Endothelial cell of umbilical vein (primary cell): ENCODE measurements around the gene DYRK4.

ENCODE experiments used
- EZH2 ChIP-seq: IDR thresholded peaks from 2 replicates; pipeline ENCODE4 v1.6.1; 2012; ENCODE audit warnings: borderline replicate concordance, low read depth, mild to moderate bottlenecking, moderate library complexity, low read length, inconsistent platforms; ENCODE audit not compliant: severe bottlenecking
- FOS ChIP-seq: IDR thresholded peaks from 2 replicates; pipeline ENCODE4 v1.6.1; 2011; ENCODE audit warnings: mild to moderate bottlenecking, low read length, moderate library complexity, borderline replicate concordance; ENCODE audit not compliant: insufficient read depth
- POLR2A ChIP-seq: IDR thresholded peaks from 2 replicates; pipeline ENCODE4 v1.6.1; 2012; ENCODE audit warnings: low read depth, mild to moderate bottlenecking, control low read depth, low read length
- POLR2AphosphoS5 ChIP-seq: IDR thresholded peaks from 2 replicates; pipeline ENCODE4 v1.6.1; 2012; ENCODE audit warnings: low read depth, mild to moderate bottlenecking, control low read depth, low read length, moderate library complexity; ENCODE audit not compliant: insufficient read depth
- TF ChIP-seq, protein P1 (sequence below), 2 donors: IDR thresholded peaks; 1 replicate in 1 of 2; 2 replicates in 1 of 2; pipeline ENCODE4 v1.5.1; 2011; ENCODE audit warnings: low read length in 2 of 2, mild to moderate bottlenecking in 2 of 2, moderate library complexity in 2 of 2, control low read depth in 1 of 2, inconsistent platforms in 1 of 2, low read depth in 1 of 2; ENCODE audit not compliant: insufficient read depth in 1 of 2; ENCODE audit errors: extremely low read depth in 1 of 2

DNA sequence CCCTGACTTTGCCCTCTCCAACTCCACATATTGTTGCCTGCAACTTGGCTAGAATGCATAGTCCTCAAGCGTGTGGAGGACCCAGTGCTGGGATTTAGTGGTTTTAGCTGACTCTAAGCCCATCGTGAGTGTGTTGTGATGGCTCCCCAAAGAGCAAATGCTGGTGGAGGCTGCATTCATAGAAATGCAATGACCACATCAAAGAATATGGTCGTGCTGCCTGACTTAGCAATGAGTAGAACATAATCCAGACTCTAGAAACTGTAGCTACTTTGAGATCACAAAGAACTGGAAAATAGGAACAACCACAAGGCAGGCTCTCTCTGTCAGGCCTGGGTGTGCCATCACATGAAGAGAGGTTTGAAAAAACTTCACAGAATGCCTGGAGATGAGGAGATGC lies 1.3 kb downstream of the DYRK4 start:
- TF ChIP-seq, protein P1, sequence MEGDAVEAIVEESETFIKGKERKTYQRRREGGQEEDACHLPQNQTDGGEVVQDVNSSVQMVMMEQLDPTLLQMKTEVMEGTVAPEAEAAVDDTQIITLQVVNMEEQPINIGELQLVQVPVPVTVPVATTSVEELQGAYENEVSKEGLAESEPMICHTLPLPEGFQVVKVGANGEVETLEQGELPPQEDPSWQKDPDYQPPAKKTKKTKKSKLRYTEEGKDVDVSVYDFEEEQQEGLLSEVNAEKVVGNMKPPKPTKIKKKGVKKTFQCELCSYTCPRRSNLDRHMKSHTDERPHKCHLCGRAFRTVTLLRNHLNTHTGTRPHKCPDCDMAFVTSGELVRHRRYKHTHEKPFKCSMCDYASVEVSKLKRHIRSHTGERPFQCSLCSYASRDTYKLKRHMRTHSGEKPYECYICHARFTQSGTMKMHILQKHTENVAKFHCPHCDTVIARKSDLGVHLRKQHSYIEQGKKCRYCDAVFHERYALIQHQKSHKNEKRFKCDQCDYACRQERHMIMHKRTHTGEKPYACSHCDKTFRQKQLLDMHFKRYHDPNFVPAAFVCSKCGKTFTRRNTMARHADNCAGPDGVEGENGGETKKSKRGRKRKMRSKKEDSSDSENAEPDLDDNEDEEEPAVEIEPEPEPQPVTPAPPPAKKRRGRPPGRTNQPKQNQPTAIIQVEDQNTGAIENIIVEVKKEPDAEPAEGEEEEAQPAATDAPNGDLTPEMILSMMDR (IDR thresholded peaks at IDR 0.05; ENCODE audit: extremely low read depth in 1 of 2, insufficient read depth in 1 of 2, low read depth in 1 of 2, low read length in 2 of 2), result no peak
- TF ChIP-seq FOS (no peak), POLR2A (no peak), POLR2AphosphoS5 (no peak), EZH2 (no peak)
